Natural killer cell (primary cell): ENCODE data around the gene PEX12. TPM values are rescaled to one million over a fixed set of nuclear protein-coding genes. Genes with fewer than 3 reads are reported as not detected.

ENCODE experiments used
- ATAC-seq, 3 donors: fragments of 150-1000 bp in 2 of 3; fragments of 200-7000 bp in 1 of 3; cut with Tn5 transposase; 1 replicate in 1 of 3; 2 replicates in 2 of 3; pipeline ENCODE4 v1.10.0; 2021; ENCODE audit warnings: mild to moderate bottlenecking in 2 of 3, moderate library complexity in 2 of 3
- DNase-seq, 2 donors: peaks; one replicate each; pipeline versions ENCODE4 v3.0.0 to v3.0.0-alpha.2; 2013 to 2021; ENCODE audit warnings: mixed read lengths in 1 of 2
- H3K27ac ChIP-seq: one replicate; pipeline ENCODE4 v1.5.1; 2013; ENCODE audit warnings: mild to moderate bottlenecking, low read length
- H3K27me3 ChIP-seq: one replicate; pipeline ENCODE4 v1.6.1; 2013; ENCODE audit warnings: low read length; ENCODE audit not compliant: control insufficient read depth, insufficient read depth
- H3K36me3 ChIP-seq: one replicate; pipeline ENCODE4 v1.6.1; 2013; ENCODE audit warnings: low read length; ENCODE audit not compliant: control insufficient read depth, insufficient read depth
- H3K4me1 ChIP-seq: one replicate; pipeline ENCODE4 v1.6.1; 2013; ENCODE audit warnings: low read length; ENCODE audit not compliant: control insufficient read depth, insufficient read depth
- H3K4me3 ChIP-seq: one replicate; pipeline ENCODE4 v1.5.1; 2013; ENCODE audit warnings: low read length
- H3K9me3 ChIP-seq: one replicate; pipeline ENCODE4 v1.6.1; 2013; ENCODE audit warnings: low read length; ENCODE audit not compliant: control insufficient read depth, insufficient read depth
- H3K27ac Mint-ChIP-seq, 2 donors: one replicate each; pipeline ENCODE4 v1.8.0; 2022; ENCODE audit warnings: mild to moderate bottlenecking in 2 of 2, mixed read lengths in 2 of 2, moderate library complexity in 1 of 2
- H3K27me3 Mint-ChIP-seq, 2 donors: one replicate each; pipeline ENCODE4 v1.8.0; 2022; ENCODE audit warnings: low read depth in 2 of 2, mixed read lengths in 2 of 2
- H3K36me3 Mint-ChIP-seq: one replicate; pipeline ENCODE4 v1.8.0; 2022; ENCODE audit warnings: mixed read lengths
- H3K4me1 Mint-ChIP-seq, 2 donors: one replicate each; pipeline ENCODE4 v1.8.0; 2022; ENCODE audit warnings: mixed read lengths in 2 of 2
- H3K4me3 Mint-ChIP-seq: one replicate; pipeline ENCODE4 v1.8.0; 2022; ENCODE audit warnings: mild to moderate bottlenecking, moderate library complexity, mixed read lengths
- H3K9me3 Mint-ChIP-seq, 2 donors: one replicate each; pipeline ENCODE4 v1.8.0; 2022; ENCODE audit warnings: mixed read lengths in 2 of 2
- WGBS: methylation state at CpG from one replicate; pipeline ENCODE4 v1.1.7; 2013; ENCODE audit warnings: missing lambda C conversion rate; ENCODE audit not compliant: insufficient coverage; 5-methylcytosine and 5-hydroxymethylcytosine counted together
- intact Hi-C: fragments of 100-400 bp; cut with micrococcal nuclease; formaldehyde crosslinking; loops from one replicate; pipeline ENCODE4 v1.14.2; 2022
- total RNA-seq, 4 donors: library from RNA; stranded (reverse); fragments of 120-200 nt in 1 of 4; gene quantifications; one replicate each; pipeline versions ENCODE4 v1.2.3 to v1.2.4, GENCODE V29; 2013 to 2022
- TF ChIP-seq, protein P1 (sequence below): fragments of 200-600 bp; IDR thresholded peaks from one replicate; pipeline ENCODE4 v1.8.0; 2022; ENCODE audit warnings: antibody characterized with exemption

Gene PEX12
- total RNA-seq, 3 donors from 2014 or later (not counting 1 experiment from before 2014, with no cell fraction given), result 2.5 to 3.0 (median 2.9) TPM

DNA sequence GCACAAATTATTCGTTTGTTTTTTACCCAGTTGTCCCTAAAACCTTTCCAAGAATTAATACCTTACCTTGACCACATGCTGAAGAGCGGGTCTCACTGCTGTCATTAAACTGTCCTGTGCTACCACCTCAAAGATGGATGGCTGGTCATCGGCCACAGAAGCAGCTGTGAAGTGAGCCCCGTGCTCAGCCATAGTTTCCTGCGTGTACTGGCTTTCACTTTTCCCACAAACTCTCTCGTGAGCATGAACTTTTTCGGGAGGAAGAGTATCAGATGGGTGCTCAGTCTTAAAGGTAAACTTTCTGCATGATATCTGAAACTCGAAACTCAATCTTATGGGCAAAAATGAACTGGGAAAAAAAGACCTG, 558 bp downstream of the PEX12 start:
- Mint-ChIP-seq H3K4me1 (peaks cover 19 to 20% of the 10 kb centered on the region in 2 donors), H3K27me3 (no peaks in the 10 kb centered on the region), H3K9me3 (no peaks in the 10 kb centered on the region), H3K4me3 (peak overlapping the region; percentile 96), H3K36me3 (no peaks in the 10 kb centered on the region), H3K27ac (peak overlapping the region; percentile 99)
- Histone ChIP-seq H3K27me3 (no peaks in the 10 kb centered on the region), H3K4me1 (peaks cover 13% of the 10 kb centered on the region), H3K27ac (peak overlapping the region; percentile 92), H3K9me3 (no peaks in the 10 kb centered on the region), H3K36me3 (peaks cover 15% of the 10 kb centered on the region), H3K4me3 (peak overlapping the region; percentile 85)
- DNase-seq (peak in 1 of 2 donors; percentile 48), ATAC-seq (peak; percentile 1 to 33 (median 6))
- TF ChIP-seq, protein P1, sequence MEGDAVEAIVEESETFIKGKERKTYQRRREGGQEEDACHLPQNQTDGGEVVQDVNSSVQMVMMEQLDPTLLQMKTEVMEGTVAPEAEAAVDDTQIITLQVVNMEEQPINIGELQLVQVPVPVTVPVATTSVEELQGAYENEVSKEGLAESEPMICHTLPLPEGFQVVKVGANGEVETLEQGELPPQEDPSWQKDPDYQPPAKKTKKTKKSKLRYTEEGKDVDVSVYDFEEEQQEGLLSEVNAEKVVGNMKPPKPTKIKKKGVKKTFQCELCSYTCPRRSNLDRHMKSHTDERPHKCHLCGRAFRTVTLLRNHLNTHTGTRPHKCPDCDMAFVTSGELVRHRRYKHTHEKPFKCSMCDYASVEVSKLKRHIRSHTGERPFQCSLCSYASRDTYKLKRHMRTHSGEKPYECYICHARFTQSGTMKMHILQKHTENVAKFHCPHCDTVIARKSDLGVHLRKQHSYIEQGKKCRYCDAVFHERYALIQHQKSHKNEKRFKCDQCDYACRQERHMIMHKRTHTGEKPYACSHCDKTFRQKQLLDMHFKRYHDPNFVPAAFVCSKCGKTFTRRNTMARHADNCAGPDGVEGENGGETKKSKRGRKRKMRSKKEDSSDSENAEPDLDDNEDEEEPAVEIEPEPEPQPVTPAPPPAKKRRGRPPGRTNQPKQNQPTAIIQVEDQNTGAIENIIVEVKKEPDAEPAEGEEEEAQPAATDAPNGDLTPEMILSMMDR, result no peak
- intact Hi-C loops, result loop anchor here (1.0 to 5.0 kb wide), 3 partner anchors 9 to 266 kb away; partner anchors contain the start of gene AP2B1
- 1% methylated on average over 8 of the region's 8 CpGs for WGBS

DNA sequence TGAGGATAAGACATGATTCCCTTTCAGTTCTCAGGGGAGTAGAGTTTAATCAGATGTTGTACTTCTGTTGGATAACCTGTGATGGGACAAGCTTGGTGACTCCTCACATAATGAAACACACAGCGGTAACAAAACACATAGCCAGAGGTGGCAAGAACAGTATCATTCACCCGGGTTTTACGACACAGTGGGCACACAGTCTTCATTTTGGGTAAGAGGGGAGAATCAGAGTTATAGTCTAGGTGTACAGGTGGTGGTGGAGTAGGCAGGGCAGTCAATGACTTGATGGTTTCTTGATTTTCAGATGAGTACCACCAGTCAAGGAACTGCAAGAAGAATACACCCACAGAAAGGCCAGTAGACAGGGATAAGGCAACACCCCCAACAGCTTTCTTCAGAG, 2.6 kb downstream of the PEX12 start:
- ATAC-seq (no peak), DNase-seq (no peak)
- H3K4me1 ChIP-seq, result peaks cover 13% of the 10 kb centered on the region
- intact Hi-C loops, result loop anchor here (5.0 kb wide), 1 partner anchor 263 kb away; no protein-coding TSS in a partner anchor
- H3K36me3 Mint-ChIP-seq, result no peaks in the 10 kb centered on the region
- no peaks in the 10 kb centered on the region for H3K27me3 Mint-ChIP-seq
- TF ChIP-seq, protein P1, result no peak
- H3K27me3 ChIP-seq, result no peaks in the 10 kb centered on the region
- 94% methylated on average over 3 of the region's 3 CpGs for WGBS
- H3K4me1 Mint-ChIP-seq, result peaks cover 19 to 20% of the 10 kb centered on the region in 2 donors
- H3K36me3 ChIP-seq, result peaks cover 15% of the 10 kb centered on the region
- peak overlapping the region; percentile 13 to 99 for H3K27ac Mint-ChIP-seq
- no peak overlapping the region for H3K4me3 Mint-ChIP-seq
- H3K27ac ChIP-seq, result no peak overlapping the region
- no peak overlapping the region for H3K4me3 ChIP-seq
- no peaks in the 10 kb centered on the region for H3K9me3 ChIP-seq
- H3K9me3 Mint-ChIP-seq, result no peaks in the 10 kb centered on the region

DNA sequence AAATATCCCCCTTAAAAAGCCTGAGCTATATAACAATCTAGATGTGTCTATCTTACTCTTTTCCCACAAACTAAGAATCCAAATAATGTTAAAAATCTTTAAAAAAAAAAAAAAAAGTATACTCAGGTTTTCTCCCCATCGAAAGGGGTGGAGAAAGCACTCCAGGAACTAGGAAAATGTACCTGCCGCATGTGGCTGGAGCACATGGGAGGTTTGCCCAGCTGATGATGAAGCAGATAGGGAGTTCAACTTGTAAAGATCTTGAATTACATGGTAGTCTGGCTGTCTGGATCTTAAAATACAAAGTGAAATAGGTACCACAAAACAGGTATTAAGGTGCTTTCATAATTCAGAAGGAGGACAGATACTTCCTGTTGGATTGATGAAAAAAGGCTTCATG, 9.0 kb downstream of the PEX12 start:
- Histone ChIP-seq H3K4me1 (peaks cover 21% of the 10 kb centered on the region), H3K27ac (no peak overlapping the region), H3K4me3 (no peak overlapping the region), H3K36me3 (peaks cover 3% of the 10 kb centered on the region), H3K9me3 (no peaks in the 10 kb centered on the region), H3K27me3 (no peaks in the 10 kb centered on the region)
- no peaks in the 10 kb centered on the region for H3K9me3 Mint-ChIP-seq
- peak overlapping the region; percentile 74 for H3K4me3 Mint-ChIP-seq
- H3K27me3 Mint-ChIP-seq, result no peaks in the 10 kb centered on the region
- H3K4me1 Mint-ChIP-seq, result peaks cover 26 to 27% of the 10 kb centered on the region in 2 donors
- intact Hi-C loops, result no loop called here
- no peak overlapping the region for H3K27ac Mint-ChIP-seq
- TF ChIP-seq, protein P1, result no peak
- DNase-seq, result no peak
- no peaks in the 10 kb centered on the region for H3K36me3 Mint-ChIP-seq
- 98% methylated on average over 2 of the region's 2 CpGs for WGBS
- no peak for ATAC-seq

DNA sequence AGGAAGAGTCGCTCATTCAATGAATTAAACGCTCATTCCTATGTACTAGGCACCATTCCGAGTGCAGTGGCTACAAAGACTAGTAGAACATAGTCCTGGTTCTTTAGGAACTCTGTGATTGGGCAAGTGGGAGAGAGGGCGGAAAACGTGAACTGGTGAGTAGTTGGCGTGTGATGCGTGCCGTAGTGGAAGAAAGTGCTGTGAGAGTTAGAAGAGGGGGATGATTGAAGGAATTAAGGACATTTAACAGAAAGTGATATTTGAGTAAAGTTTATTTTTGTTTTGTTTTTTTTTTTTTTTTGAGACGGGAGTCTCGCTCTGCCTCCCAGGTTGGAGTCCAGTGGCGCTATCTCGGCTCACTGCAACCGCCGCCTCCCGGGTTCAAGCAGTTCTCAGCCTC, 9.8 kb downstream of the PEX12 start:
- TF ChIP-seq, protein P1, result no peak
- no peaks in the 10 kb centered on the region for H3K36me3 Mint-ChIP-seq
- H3K9me3 ChIP-seq, result no peaks in the 10 kb centered on the region
- no peaks in the 10 kb centered on the region for H3K36me3 ChIP-seq
- DNase-seq, result peak in 1 of 2 donors; percentile 54
- 34% methylated on average over 15 of the region's 15 CpGs for WGBS
- intact Hi-C loops, result loop anchor here (1.0 kb wide), 1 partner anchor 10 kb away; the partner anchor contains the start of gene PEX12
- peak overlapping the region; percentile 83 for H3K4me3 ChIP-seq
- H3K4me3 Mint-ChIP-seq, result peak overlapping the region; percentile 97
- no peak overlapping the region for H3K27ac ChIP-seq
- H3K4me1 Mint-ChIP-seq, result peaks cover 26 to 27% of the 10 kb centered on the region in 2 donors
- H3K4me1 ChIP-seq, result peaks cover 21% of the 10 kb centered on the region
- ATAC-seq, result peak in 2 of 3 donors; percentile 7 to 12
- H3K27me3 ChIP-seq, result no peaks in the 10 kb centered on the region
- peak overlapping the region; percentile 92 to 97 for H3K27ac Mint-ChIP-seq
- H3K27me3 Mint-ChIP-seq, result peaks cover 0 to 6% of the 10 kb centered on the region in 2 donors
- no peaks in the 10 kb centered on the region for H3K9me3 Mint-ChIP-seq
